ENCODE data around the gene TBC1D10A.

Gene TBC1D10A

GRCh38 chr22:30302810-30303138, 24.0 kb downstream of the TBC1D10A start:
- H3K4me3 ChIP-seq (ENCODE audit: low read depth, low read length): no peak overlapping the region
- DNase-seq (ENCODE audit: low read depth): no peak
- TF ChIP-seq CTCF (IDR thresholded peaks at IDR 0.05; ENCODE audit: low read depth, low read length, missing control alignments): no peak

GRCh38 chr22:30301995-30302809, 24.5 kb downstream of the TBC1D10A start:
- TF ChIP-seq CTCF (IDR thresholded peaks at IDR 0.05; ENCODE audit: low read depth, low read length, missing control alignments): no peak
- DNase-seq (ENCODE audit: low read depth): no peak
- H3K4me3 ChIP-seq (ENCODE audit: low read depth, low read length): no peak overlapping the region

- no peak overlapping the region for H3K4me3 ChIP-seq (ENCODE audit: low read depth, low read length)
- no peak for TF ChIP-seq CTCF (IDR thresholded peaks at IDR 0.05; ENCODE audit: low read depth, low read length, missing control alignments)
- DNase-seq (ENCODE audit: low read depth): no peak
These were observed 27.4 kb downstream of the TBC1D10A start for GRCh38 chr22:30299322-30299721.

GRCh38 chr22:30297991-30298701, 28.6 kb downstream of the TBC1D10A start:
- no peak for DNase-seq (ENCODE audit: low read depth)
- TF ChIP-seq CTCF (IDR thresholded peaks at IDR 0.05; ENCODE audit: low read depth, low read length, missing control alignments): no peak
- no peak overlapping the region for H3K4me3 ChIP-seq (ENCODE audit: low read depth, low read length)

- no peak for TF ChIP-seq CTCF (IDR thresholded peaks at IDR 0.05; ENCODE audit: low read depth, low read length, missing control alignments)
- DNase-seq (ENCODE audit: low read depth): no peak
- H3K4me3 ChIP-seq (ENCODE audit: low read depth, low read length): no peak overlapping the region
These were observed 29.3 kb downstream of the TBC1D10A start for GRCh38 chr22:30297276-30297990.

- no peak for DNase-seq (ENCODE audit: low read depth)
- H3K4me3 ChIP-seq (ENCODE audit: low read depth, low read length): no peak overlapping the region
- no peak for TF ChIP-seq CTCF (IDR thresholded peaks at IDR 0.05; ENCODE audit: low read depth, low read length, missing control alignments)
These were observed 29.9 kb downstream of the TBC1D10A start for GRCh38 chr22:30296833-30297232.
